H1 (cell line): ENCODE measurements around the gene JOSD1. TPM values are rescaled to one million over a fixed set of nuclear protein-coding genes. Genes with fewer than 3 reads are reported as not detected.

Experiments
- CTCF ChIA-PET: fragments of 300-600 bp; sonication (Branson Sonifier 250); formaldehyde crosslinking; loops from one replicate; lab custom pipeline; 2021; ENCODE audit not compliant: partially characterized antibody; lab: Charles Lee
- POLR2A ChIA-PET: fragments of 300-600 bp; sonication (Branson Sonifier 250); formaldehyde crosslinking; loops from one replicate; lab custom pipeline; 2021; ENCODE audit warnings: inconsistent platforms; ENCODE audit not compliant: partially characterized antibody; lab: Charles Lee
- DNase-seq, 2 experiments: peaks; one replicate each; pipeline versions ENCODE4 v3.0.0 to v3.0.0-alpha.2; 2010 to 2022; ENCODE audit warnings: low spot score in 2 of 2, low read depth in 1 of 2, mixed read lengths in 1 of 2
- FAIRE-seq: peaks from 2 replicates; lab custom pipeline; 2011; peaks lifted over from hg19 to GRCh38; lab: Jason Lieb, UNC
- H2AFZ ChIP-seq: 2 replicates; pipeline ENCODE4 v1.8.1; 2012; ENCODE audit warnings: low read length, inconsistent platforms
- H2AK5ac ChIP-seq: 2 replicates; pipeline ENCODE4 v1.6.1; 2013; ENCODE audit warnings: low read depth, low read length
- H2BK120ac ChIP-seq: replicated peaks from 2 replicates; pipeline ENCODE3; 2013; ENCODE audit warnings: low read depth, low read length, inconsistent platforms
- H2BK12ac ChIP-seq: 2 replicates; pipeline ENCODE4 v1.6.1; 2013; ENCODE audit warnings: low read depth, low read length
- H2BK15ac ChIP-seq: 2 replicates; pipeline ENCODE4 v1.6.1; 2013; ENCODE audit warnings: low read length
- H2BK20ac ChIP-seq: 2 replicates; pipeline ENCODE4 v1.6.1; 2013; ENCODE audit warnings: low read length
- H2BK5ac ChIP-seq: 2 replicates; pipeline ENCODE4 v1.6.1; 2013; ENCODE audit warnings: low read depth, low read length
- H3K14ac ChIP-seq: 2 replicates; pipeline ENCODE4 v1.6.1; 2013; ENCODE audit warnings: inconsistent platforms; ENCODE audit not compliant: insufficient read length
- H3K18ac ChIP-seq: 2 replicates; pipeline ENCODE4 v1.6.1; 2013; ENCODE audit warnings: low read length; ENCODE audit errors: extremely low read depth
- H3K23ac ChIP-seq: 2 replicates; pipeline ENCODE4 v1.6.1; 2013; ENCODE audit warnings: inconsistent platforms; ENCODE audit not compliant: insufficient read length
- H3K23me2 ChIP-seq: 2 replicates; pipeline ENCODE4 v1.6.1; 2013; ENCODE audit warnings: low read depth, low read length
- H3K27ac ChIP-seq: 2 replicates; pipeline ENCODE4 v1.6.1; 2011; ENCODE audit warnings: low read depth, low read length, inconsistent platforms
- H3K27me3 ChIP-seq, 4 experiments: replicated peaks in 1 of 4; 1 replicate in 1 of 4; 2 replicates in 3 of 4; pipeline versions ENCODE4 v1.6.1 to v1.8.1; 2011 to 2013; ENCODE audit warnings: low read length in 3 of 4, mild to moderate bottlenecking in 3 of 4, inconsistent platforms in 2 of 4, mixed read lengths in 2 of 4, moderate library complexity in 1 of 4; ENCODE audit not compliant: control insufficient read depth in 3 of 4, insufficient read depth in 3 of 4; ENCODE audit errors: extremely low read depth in 1 of 4
- H3K36me3 ChIP-seq, 4 experiments: 2 replicates each; pipeline versions ENCODE4 v1.6.1 to v1.8.1; 2011 to 2013; ENCODE audit warnings: mild to moderate bottlenecking in 4 of 4, low read length in 3 of 4, moderate library complexity in 2 of 4, control low read depth in 1 of 4, inconsistent platforms in 1 of 4; ENCODE audit not compliant: insufficient read depth in 4 of 4, control insufficient read depth in 2 of 4
- H3K4ac ChIP-seq: replicated peaks from 2 replicates; pipeline ENCODE3; 2013; ENCODE audit warnings: low read length, low read depth, mixed read lengths, inconsistent platforms; ENCODE audit not compliant: insufficient read length
- H3K4me1 ChIP-seq, 4 experiments: replicated peaks in 1 of 4; 1 replicate in 1 of 4; 2 replicates in 3 of 4; pipeline versions ENCODE4 v1.6.1 to v1.8.1; 2011 to 2013; ENCODE audit warnings: low read length in 3 of 4, inconsistent platforms in 2 of 4, mixed read lengths in 1 of 4; ENCODE audit not compliant: insufficient read depth in 4 of 4, control insufficient read depth in 3 of 4
- H3K4me2 ChIP-seq, 2 experiments: 2 replicates each; pipeline versions ENCODE4 v1.6.1 to v1.8.1; 2011 to 2013; ENCODE audit warnings: low read depth in 2 of 2, low read length in 2 of 2, control low read depth in 1 of 2, inconsistent platforms in 1 of 2, mild to moderate bottlenecking in 1 of 2; ENCODE audit not compliant: insufficient read depth in 1 of 2
- H3K4me3 ChIP-seq, 4 experiments: fragments of 200-600, 300-600 bp in 1 of 4; sonication (generic), shearing (Covaris generic), sonication (Bioruptor Twin) in 1 of 4; 2 replicates each; pipeline versions ENCODE4 v1.5.1 to v1.8.1; 2011 to 2016; ENCODE audit warnings: low read length in 4 of 4, low read depth in 3 of 4, control low read depth in 2 of 4, inconsistent platforms in 2 of 4, mild to moderate bottlenecking in 2 of 4, mixed read lengths in 1 of 4, moderate library complexity in 1 of 4; ENCODE audit not compliant: insufficient read depth in 2 of 4; ENCODE audit errors: extremely low read depth in 1 of 4
- H3K56ac ChIP-seq: replicated peaks from 2 replicates; pipeline ENCODE3; 2013; ENCODE audit warnings: low read depth, mild to moderate bottlenecking, mixed read lengths, low read length, inconsistent platforms; ENCODE audit not compliant: insufficient read length
- H3K79me1 ChIP-seq: 2 replicates; pipeline ENCODE4 v1.6.1; 2013; ENCODE audit warnings: low read depth, low read length, control low read depth
- H3K79me2 ChIP-seq, 2 experiments: 2 replicates each; pipeline versions ENCODE4 v1.6.1 to v1.8.1; 2012 to 2013; ENCODE audit warnings: low read length in 2 of 2, mild to moderate bottlenecking in 2 of 2, inconsistent platforms in 1 of 2; ENCODE audit not compliant: insufficient read depth in 2 of 2, control insufficient read depth in 1 of 2
- H3K9ac ChIP-seq, 4 experiments: replicated peaks in 1 of 4; 1 replicate in 1 of 4; 2 replicates in 3 of 4; pipeline versions ENCODE4 v1.6.1 to v1.8.1; 2011 to 2013; ENCODE audit warnings: low read depth in 3 of 4, low read length in 3 of 4, control low read depth in 2 of 4, mild to moderate bottlenecking in 2 of 4, moderate library complexity in 2 of 4, inconsistent platforms in 1 of 4; ENCODE audit errors: extremely low read depth in 1 of 4
- H3K9me3 ChIP-seq, 2 experiments: 2 replicates each; pipeline versions ENCODE4 v1.6.1 to v1.8.1; 2012 to 2013; ENCODE audit warnings: mild to moderate bottlenecking in 2 of 2, moderate library complexity in 2 of 2, control low read depth in 1 of 2, inconsistent platforms in 1 of 2, low read depth in 1 of 2, low read length in 1 of 2, mixed read lengths in 1 of 2; ENCODE audit not compliant: insufficient read depth in 2 of 2
- H4K20me1 ChIP-seq, 2 experiments: replicated peaks in 1 of 2; 2 replicates each; pipeline versions ENCODE3 to v1.8.1; 2011 to 2013; ENCODE audit warnings: inconsistent platforms in 2 of 2, low read length in 2 of 2, mild to moderate bottlenecking in 1 of 2; ENCODE audit not compliant: insufficient read depth in 2 of 2, control insufficient read depth in 1 of 2
- H4K5ac ChIP-seq: 2 replicates; pipeline ENCODE4 v1.6.1; 2013; ENCODE audit warnings: low read length, low read depth, mixed read lengths, inconsistent platforms; ENCODE audit not compliant: insufficient read length
- H4K8ac ChIP-seq: 2 replicates; pipeline ENCODE4 v1.8.0; 2013; ENCODE audit warnings: mild to moderate bottlenecking, moderate library complexity, low read length, inconsistent platforms; ENCODE audit not compliant: insufficient read depth; ENCODE audit errors: extremely low read depth
- H4K91ac ChIP-seq: replicated peaks from 2 replicates; pipeline ENCODE3; 2013; ENCODE audit warnings: low read length, mixed read lengths, inconsistent platforms; ENCODE audit not compliant: insufficient read length
- CBX5 ChIP-seq: fragments of 300-800, 300-1000 bp; sonication (generic); IDR thresholded peaks from 2 replicates; pipeline ENCODE4 v1.7.1; 2016; ENCODE audit warnings: antibody characterized with exemption, low read length, low read depth
- CTBP2 ChIP-seq: IDR thresholded peaks from 2 replicates; pipeline ENCODE4 v1.7.0; 2011; ENCODE audit warnings: borderline replicate concordance, mild to moderate bottlenecking, moderate library complexity, mixed read lengths, low read length; ENCODE audit not compliant: insufficient read depth, insufficient read length
- MAFK ChIP-seq: IDR thresholded peaks from 2 replicates; pipeline ENCODE4 v1.6.1; 2012; ENCODE audit warnings: low read depth, mild to moderate bottlenecking, improper control_type of control experiment, low read length
- NRF1 ChIP-seq: IDR thresholded peaks from 2 replicates; pipeline ENCODE4 v1.6.1; 2011; ENCODE audit warnings: mild to moderate bottlenecking, low read depth, low read length, improper control_type of control experiment
- WGBS, 2 experiments: shearing (Covaris generic) in 1 of 2; methylation state at CpG; one replicate each; pipeline versions ENCODE4 v1.1.6 to v1.1.7; 2013 to 2015; ENCODE audit warnings: low lambda C conversion rate in 2 of 2, mixed read lengths in 2 of 2, inconsistent platforms in 1 of 2, low coverage in 1 of 2, missing lambda C conversion rate in 1 of 2; ENCODE audit not compliant: insufficient replicate concordance in 2 of 2, insufficient coverage in 1 of 2, insufficient read length in 1 of 2; ENCODE audit errors: extremely low coverage in 1 of 2, missing lambda C conversion rate in 1 of 2; 5-methylcytosine and 5-hydroxymethylcytosine counted together
- polyA plus RNA-seq, 7 experiments: library from polyadenylated mRNA; depleted of rRNA in 3 of 7; stranded (reverse) in 5 of 7; unstranded in 2 of 7; fragments of >200 nt in 5 of 7; fragments of 200-250 nt in 2 of 7; gene quantifications; 1 replicate in 5 of 7; 2 replicates in 1 of 7; 4 replicates in 1 of 7; pipeline versions ENCODE4 v1.2.1 to v1.2.3, GENCODE V29; 2011 to 2013; ENCODE audit warnings: missing spikeins in 2 of 7, mixed read lengths in 2 of 7
- total RNA-seq: library from RNA; stranded (reverse); fragmentation: NEBNext Ultra II Directional; extraction: Animal tissue kit (Norgen Biotek cat#: 25700); gene quantifications from 2 replicates; pipeline ENCODE4 v1.2.1, GENCODE V29; 2021

The JOSD1 gene
- total and polyA plus RNA-seq, 2 of the 8 experiments (the other 6 are each of a cell fraction or from before 2014, with no cell fraction given), result 18.4 to 20.2 TPM

DNA sequence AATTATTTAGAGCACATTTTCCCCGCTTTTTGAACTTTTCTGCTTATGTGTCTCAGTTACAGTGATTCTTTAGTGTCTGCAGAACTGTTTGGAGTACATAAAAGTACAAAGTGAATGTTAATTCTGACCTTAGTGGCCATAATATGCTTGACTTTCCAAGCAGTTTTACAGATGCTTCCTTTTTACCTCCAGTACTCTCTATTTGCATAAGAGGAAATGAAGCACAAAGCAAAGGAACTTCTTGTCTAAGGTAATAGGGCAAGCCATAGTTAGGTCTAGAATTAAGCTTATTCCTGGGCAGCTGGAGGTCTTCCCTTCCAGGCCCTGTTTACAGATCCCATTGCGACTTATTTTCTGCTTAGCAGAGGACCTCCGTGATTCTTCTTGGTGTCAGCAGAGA, 8.6 kb upstream of the JOSD1 start:
- Histone ChIP-seq H3K18ac (no peak overlapping the region), H3K36me3 (peaks cover 0 to 17% (median 6%) of the 10 kb centered on the region in 4 experiments; a peak in 4 of 8 replicates), H2BK120ac (no peak overlapping the region), H3K14ac (no peak overlapping the region), H4K5ac (no peak overlapping the region), H4K20me1 (peaks cover 19 to 25% of the 10 kb centered on the region in 2 experiments), H3K4ac (no peak overlapping the region), H2BK5ac (no peak overlapping the region), H3K79me2 (peaks cover 29 to 81% of the 10 kb centered on the region in 2 experiments), H3K9ac (no peak overlapping the region), H3K9me3 (no peaks in the 10 kb centered on the region), H3K4me3 (no peak overlapping the region), H2AFZ (no peak overlapping the region), H3K23me2 (peaks cover 7% of the 10 kb centered on the region), H3K4me2 (no peak overlapping the region), H4K91ac (no peak overlapping the region), H3K56ac (no peak overlapping the region), H3K79me1 (peaks cover 14% of the 10 kb centered on the region), H3K23ac (no peak overlapping the region), H3K4me1 (peaks cover 11 to 24% (median 18%) of the 10 kb centered on the region in 4 experiments; a peak in 6 of 7 replicates), H3K27me3 (no peaks in the 10 kb centered on the region), H2BK15ac (no peak overlapping the region), H4K8ac (no peak overlapping the region), H2BK12ac (no peak overlapping the region), H2AK5ac (no peak overlapping the region), H2BK20ac (no peak overlapping the region), H3K27ac (no peak overlapping the region)
- no peak for FAIRE-seq
- ChIA-PET POLR2A (interaction anchor here (0.7 to 5.6 kb wide), 4 partner anchors 7 to 27 kb away, joined by 3 to 39 read pairs (median 4); partner anchors contain the start of gene TOMM22), CTCF (interaction anchor here (1.1 to 1.8 kb wide), 4 partner anchors 9 to 23 kb away, joined by 4 to 5 read pairs (median 5); no protein-coding TSS in a partner anchor)
- no peak for TF ChIP-seq CBX5
- no peak for TF ChIP-seq NRF1
- TF ChIP-seq CTBP2, result no peak
- no peak for TF ChIP-seq MAFK
- WGBS, 2 experiments, result 85% methylated on average over 3 of the region's 3 CpGs; no CpG with 5 or more reads in 1 of the 2 experiments
- no peak for DNase-seq
